Keratinocyte (primary cell): ENCODE results near the gene ADAMTSL4. TPM values are rescaled to one million over a fixed set of nuclear protein-coding genes. Genes with fewer than 3 reads are reported as not detected.
A peak's percentile ranks its signal among the peaks of the same experiment; 100 is the strongest.

Experiments
- DNase-seq: peaks from one replicate; pipeline ENCODE4 v3.0.0-alpha.2; 2011; ENCODE audit warnings: low read depth, missing footprints, low spot score
- FAIRE-seq: peaks from 2 replicates; lab custom pipeline; 2011; peaks lifted over from hg19 to GRCh38; lab: Jason Lieb, UNC
- H2AFZ ChIP-seq: 2 replicates; pipeline ENCODE4 v1.6.0; 2012; ENCODE audit warnings: low read length, control low read depth, inconsistent platforms; ENCODE audit not compliant: control insufficient read depth
- H3K27ac ChIP-seq: 2 replicates; pipeline ENCODE4 v1.5.1; 2011; ENCODE audit warnings: low read length; ENCODE audit not compliant: control insufficient read depth, insufficient read depth
- H3K27me3 ChIP-seq: 3 replicates; pipeline ENCODE4 v1.6.0; 2011; ENCODE audit warnings: low read length; ENCODE audit not compliant: control insufficient read depth, insufficient read depth; ENCODE audit errors: extremely low read depth
- H3K36me3 ChIP-seq, 2 experiments: 2 replicates in 1 of 2; 3 replicates in 1 of 2; pipeline ENCODE4 v1.5.1; 2011; ENCODE audit warnings: low read length in 2 of 2, mild to moderate bottlenecking in 1 of 2; ENCODE audit not compliant: control insufficient read depth in 2 of 2, insufficient read depth in 2 of 2; ENCODE audit errors: extremely low read depth in 1 of 2
- H3K4me1 ChIP-seq: 3 replicates; pipeline ENCODE4 v1.5.1; 2011; ENCODE audit warnings: low read length; ENCODE audit not compliant: control insufficient read depth, insufficient read depth; ENCODE audit errors: extremely low read depth
- H3K4me2 ChIP-seq: 3 replicates; pipeline ENCODE4 v1.6.0; 2011; ENCODE audit warnings: low read depth, low read length; ENCODE audit not compliant: control insufficient read depth, insufficient read depth; ENCODE audit errors: extremely low read depth
- H3K4me3 ChIP-seq, 3 experiments: fragments of 200-600 bp in 1 of 3; sonication (generic) in 1 of 3; 2 replicates in 2 of 3; 3 replicates in 1 of 3; pipeline ENCODE4 v1.5.1; 2011 to 2016; ENCODE audit warnings: low read length in 3 of 3, mild to moderate bottlenecking in 3 of 3, control low read depth in 2 of 3, inconsistent platforms in 1 of 3, low read depth in 1 of 3, mixed read lengths in 1 of 3, mixed run types in 1 of 3, moderate library complexity in 1 of 3; ENCODE audit not compliant: control insufficient read depth in 2 of 3, insufficient read depth in 2 of 3; ENCODE audit errors: extremely low read depth in 1 of 3
- H3K79me2 ChIP-seq: 2 replicates; pipeline ENCODE4 v1.6.0; 2012; ENCODE audit warnings: low read length; ENCODE audit not compliant: control insufficient read depth, insufficient read depth
- H3K9ac ChIP-seq: 3 replicates; pipeline ENCODE4 v1.6.0; 2011; ENCODE audit warnings: low read length; ENCODE audit not compliant: control insufficient read depth, insufficient read depth; ENCODE audit errors: extremely low read depth
- H3K9me1 ChIP-seq: 3 replicates; pipeline ENCODE4 v1.6.0; 2011; ENCODE audit warnings: low read length; ENCODE audit not compliant: control insufficient read depth, insufficient read depth; ENCODE audit errors: extremely low read depth
- H3K9me3 ChIP-seq: 2 replicates; pipeline ENCODE4 v1.5.1; 2012; ENCODE audit warnings: low read depth, low read length; ENCODE audit not compliant: control insufficient read depth
- H4K20me1 ChIP-seq: 3 replicates; pipeline ENCODE4 v1.6.0; 2011; ENCODE audit warnings: low read length; ENCODE audit not compliant: control insufficient read depth, insufficient read depth; ENCODE audit errors: extremely low read depth
- EZH2 ChIP-seq: IDR thresholded peaks from one replicate; pipeline ENCODE4 v1.6.1; 2012; ENCODE audit warnings: inconsistent platforms, mild to moderate bottlenecking, low read length, moderate library complexity
- dilution Hi-C: fragments of 300-500 bp; cut with MboI; formaldehyde crosslinking; loops from one replicate; pipeline ENCODE4 v1.7.0; 2020; ENCODE audit warnings: low sequenced_read_pairs; ENCODE audit not compliant: extremely low pct_ligation_motif_present
- polyA plus RNA-seq, 5 experiments: library from polyadenylated mRNA; depleted of rRNA in 3 of 5; stranded (reverse) in 3 of 5; stranded (forward) in 1 of 5; unstranded in 1 of 5; fragments of >200 nt; gene quantifications; 1 replicate in 1 of 5; 2 replicates in 3 of 5; 3 replicates in 1 of 5; pipeline versions ENCODE4 v1.2.1 to v1.2.3, GENCODE V29; 2011 to 2012; ENCODE audit warnings: missing spikeins in 2 of 5, low read depth in 1 of 5, low replicate concordance in 1 of 5
- TF ChIP-seq, protein P1 (sequence below), 3 experiments: IDR thresholded peaks in 1 of 3; conservative IDR thresholded peaks in 1 of 3; optimal IDR thresholded peaks in 1 of 3; 2 replicates in 2 of 3; 3 replicates in 1 of 3; pipeline versions ENCODE3 to v1.5.1; 2011; ENCODE audit warnings: low read length in 3 of 3, mild to moderate bottlenecking in 3 of 3, moderate library complexity in 2 of 3, control low read depth in 1 of 3, inconsistent platforms in 1 of 3; ENCODE audit not compliant: insufficient read depth in 2 of 3; ENCODE audit errors: extremely low read depth in 1 of 3

Gene ADAMTSL4
- polyA plus RNA-seq, 1 donor (not counting 4 experiments of a cell fraction or from before 2014, with no cell fraction given): 7.0 TPM

DNA sequence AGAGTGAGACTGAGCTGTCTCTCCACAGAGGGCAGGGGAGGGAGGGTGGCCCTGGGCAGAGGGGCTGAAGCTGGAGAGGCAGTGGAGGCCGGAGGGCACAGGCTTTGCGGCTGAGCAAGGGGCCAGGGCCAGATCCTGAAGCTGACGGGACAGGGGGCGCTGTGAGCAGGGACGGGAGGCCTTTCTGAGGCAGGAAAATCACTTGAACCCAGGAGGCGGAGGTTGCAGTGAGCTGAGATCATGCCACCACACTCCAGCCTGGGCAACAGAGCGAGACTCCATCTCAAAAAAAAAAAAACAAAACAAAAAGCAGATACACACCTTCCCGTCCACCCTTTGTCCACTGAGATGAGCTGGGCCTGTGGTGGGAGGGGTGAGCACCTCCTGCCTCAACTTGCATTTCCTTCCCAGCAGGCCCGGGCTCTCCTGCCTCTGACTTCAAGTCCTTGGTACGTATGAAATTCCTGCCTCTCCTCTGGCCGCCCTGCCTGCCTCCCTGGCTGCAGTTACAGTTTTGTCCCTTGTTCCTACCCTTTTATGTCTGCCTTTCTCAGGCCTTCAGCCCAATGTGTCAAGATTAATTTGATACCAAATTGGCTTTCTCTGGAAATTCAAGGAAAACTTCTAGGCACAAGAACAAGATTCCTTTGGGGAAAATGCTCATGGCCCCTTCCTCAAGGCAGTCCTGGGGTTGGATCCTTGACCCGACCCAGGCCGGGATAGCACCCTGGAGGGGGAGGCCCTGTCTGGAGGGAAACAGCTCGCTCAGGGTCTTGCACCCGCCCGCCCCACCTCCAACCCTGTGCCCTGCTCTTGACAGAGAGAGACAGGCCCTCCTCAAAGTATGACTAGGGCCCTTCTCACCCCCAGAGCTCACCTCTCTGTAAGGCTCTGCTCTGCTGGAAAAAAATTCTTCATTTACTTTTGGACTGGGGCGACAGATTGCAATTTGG is 11.2 kb upstream of the ADAMTSL4 start:
- no peak for TF ChIP-seq EZH2
- TF ChIP-seq, protein P1, sequence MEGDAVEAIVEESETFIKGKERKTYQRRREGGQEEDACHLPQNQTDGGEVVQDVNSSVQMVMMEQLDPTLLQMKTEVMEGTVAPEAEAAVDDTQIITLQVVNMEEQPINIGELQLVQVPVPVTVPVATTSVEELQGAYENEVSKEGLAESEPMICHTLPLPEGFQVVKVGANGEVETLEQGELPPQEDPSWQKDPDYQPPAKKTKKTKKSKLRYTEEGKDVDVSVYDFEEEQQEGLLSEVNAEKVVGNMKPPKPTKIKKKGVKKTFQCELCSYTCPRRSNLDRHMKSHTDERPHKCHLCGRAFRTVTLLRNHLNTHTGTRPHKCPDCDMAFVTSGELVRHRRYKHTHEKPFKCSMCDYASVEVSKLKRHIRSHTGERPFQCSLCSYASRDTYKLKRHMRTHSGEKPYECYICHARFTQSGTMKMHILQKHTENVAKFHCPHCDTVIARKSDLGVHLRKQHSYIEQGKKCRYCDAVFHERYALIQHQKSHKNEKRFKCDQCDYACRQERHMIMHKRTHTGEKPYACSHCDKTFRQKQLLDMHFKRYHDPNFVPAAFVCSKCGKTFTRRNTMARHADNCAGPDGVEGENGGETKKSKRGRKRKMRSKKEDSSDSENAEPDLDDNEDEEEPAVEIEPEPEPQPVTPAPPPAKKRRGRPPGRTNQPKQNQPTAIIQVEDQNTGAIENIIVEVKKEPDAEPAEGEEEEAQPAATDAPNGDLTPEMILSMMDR (optimal IDR thresholded peaks at IDR 0.05 in 1 of 3, IDR thresholded peaks at IDR 0.05 in 1 of 3, conservative IDR thresholded peaks at IDR 0.05 in 1 of 3; ENCODE audit: extremely low read depth in 1 of 3, insufficient read depth in 2 of 3, low read length in 3 of 3): peak in 2 of 3 experiments; percentile 18 to 46
- Histone ChIP-seq H3K9ac (peak overlapping the region; percentile 67), H2AFZ (peak overlapping the region; percentile 72), H3K9me3 (no peaks in the 10 kb centered on the region), H3K4me1 (peaks cover 37% of the 10 kb centered on the region), H3K27ac (peak overlapping the region; percentile 78), H3K36me3 (no peaks in the 10 kb centered on the region), H3K79me2 (no peaks in the 10 kb centered on the region), H4K20me1 (no peaks in the 10 kb centered on the region), H3K9me1 (no peaks in the 10 kb centered on the region), H3K4me2 (peak overlapping the region; percentile 79), H3K4me3 (peak overlapping the region in 1 of 3 experiments; percentile 27), H3K27me3 (no peaks in the 10 kb centered on the region)
- dilution Hi-C loops: no loop called here
- FAIRE-seq (peak; percentile 26), DNase-seq (no peak)

DNA sequence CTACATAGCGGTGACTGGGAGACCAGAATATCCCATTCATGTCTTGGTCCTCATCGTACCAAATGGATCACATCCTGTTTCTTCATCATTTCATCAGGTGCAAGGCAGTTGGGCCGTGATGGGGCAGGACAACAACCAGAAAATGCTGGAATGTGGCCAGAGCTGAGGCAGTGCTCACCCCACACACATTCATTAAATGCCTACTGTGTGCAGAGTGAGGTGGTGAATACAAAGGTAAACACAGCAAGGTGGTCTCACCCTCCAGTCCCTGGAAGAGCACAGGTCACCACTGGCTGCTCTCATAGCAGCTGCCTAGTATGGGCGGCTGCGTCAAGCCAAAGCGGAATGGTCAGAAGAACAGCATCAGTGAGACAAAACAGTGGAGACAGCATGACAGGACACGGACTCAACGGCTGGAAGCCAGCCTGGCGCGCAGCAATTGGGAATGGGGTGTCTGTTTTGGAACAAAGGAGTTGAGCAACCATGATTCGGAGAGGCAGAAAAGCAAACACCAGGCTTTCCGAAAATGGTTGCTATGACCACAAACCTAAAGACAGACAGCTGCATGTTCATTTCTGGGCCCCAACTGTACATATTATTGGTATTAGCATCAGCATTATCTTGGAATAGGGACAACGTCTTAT is 5.6 kb upstream of the ADAMTSL4 start:
- Histone ChIP-seq H3K27ac (no peak overlapping the region), H3K9ac (no peak overlapping the region), H2AFZ (no peak overlapping the region), H3K36me3 (no peaks in the 10 kb centered on the region), H3K4me2 (no peak overlapping the region), H3K9me3 (no peaks in the 10 kb centered on the region), H3K9me1 (no peaks in the 10 kb centered on the region), H3K79me2 (no peaks in the 10 kb centered on the region), H3K27me3 (no peaks in the 10 kb centered on the region), H3K4me3 (no peak overlapping the region), H4K20me1 (no peaks in the 10 kb centered on the region), H3K4me1 (peaks cover 8% of the 10 kb centered on the region)
- DNase-seq (no peak), FAIRE-seq (no peak)
- dilution Hi-C loops: no loop called here
- TF ChIP-seq, protein P1 (optimal IDR thresholded peaks at IDR 0.05 in 1 of 3, IDR thresholded peaks at IDR 0.05 in 1 of 3, conservative IDR thresholded peaks at IDR 0.05 in 1 of 3; ENCODE audit: extremely low read depth in 1 of 3, insufficient read depth in 2 of 3, low read length in 3 of 3): no peak
- TF ChIP-seq EZH2: no peak
